Hematopoietic multipotent progenitor cell treated with erythropoietin and hydrocortisone succinate and interleukin-3 and kit ligand, for 6 days (in vitro differentiated cells): ENCODE data around the gene SLC30A1.
A peak's percentile ranks its signal among the peaks of the same experiment; 100 is the strongest.
"Not testable (repeated sequence)": the region's sequence is repeated elsewhere in the genome, so short reads cannot be mapped to it uniquely, and the experiment has no call there.

Source experiments
- DNase-seq: peaks from one replicate; pipeline ENCODE4 v3.0.0-alpha.2; 2015

SLC30A1 gene

GRCh38 chr1:211583011-211583992 lies 4.3 kb upstream of the SLC30A1 start:
- DNase-seq: no peak

DNA sequence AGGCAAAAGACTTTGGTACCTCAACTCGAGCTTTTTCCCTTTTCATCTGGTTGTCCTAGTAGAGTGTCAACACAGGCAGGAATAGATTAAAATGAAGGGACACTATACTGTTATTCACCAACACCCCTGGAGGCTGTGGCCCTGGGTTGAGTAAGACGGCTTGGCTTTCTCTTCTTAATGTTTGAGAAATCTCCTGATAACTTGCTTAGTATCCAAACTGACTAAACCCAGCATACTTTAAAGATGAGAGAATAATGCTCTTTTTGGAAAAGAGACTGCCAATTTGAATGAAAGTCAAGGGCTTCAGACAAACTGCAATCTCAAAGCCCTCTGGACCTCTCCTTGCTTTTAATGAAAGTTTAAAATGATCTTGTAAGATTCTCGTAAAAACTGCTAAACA lies 2.6 kb upstream of the SLC30A1 start:
- no peak for DNase-seq

GRCh38 chr1:211580303-211580687 lies 1.3 kb upstream of the SLC30A1 start:
- DNase-seq: no peak

- DNase-seq: peak; percentile 75
Measured at GRCh38 chr1:211579440-211580302, 710 bp upstream of the SLC30A1 start.

GRCh38 chr1:211577819-211578639 lies 932 bp downstream of the SLC30A1 start:
- DNase-seq: peak; percentile 72

DNA sequence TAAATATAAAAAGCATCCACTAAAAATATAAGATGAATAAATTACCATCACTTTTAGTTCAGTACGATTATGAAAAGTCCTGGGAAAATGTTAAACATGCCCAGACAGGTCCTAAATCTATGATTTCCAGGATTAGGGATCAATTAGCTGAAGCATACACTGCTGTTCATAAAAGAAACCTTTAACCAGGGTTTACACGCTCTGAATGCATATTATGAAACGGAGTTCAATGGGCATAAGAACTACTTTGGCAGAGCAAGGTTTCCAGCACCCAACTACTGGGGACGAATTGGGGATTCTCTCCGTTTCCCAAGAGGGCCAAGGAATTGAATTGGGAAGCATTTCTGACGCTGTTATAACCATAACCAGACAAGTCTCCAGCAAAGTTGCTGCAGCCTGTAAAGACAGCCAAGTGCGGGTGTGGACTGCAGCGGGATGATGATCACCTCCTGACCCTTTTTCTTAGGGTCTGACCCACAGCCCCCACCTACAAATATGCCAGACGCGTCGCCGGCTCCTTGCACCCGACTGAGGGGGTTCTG lies 1.6 kb downstream of the SLC30A1 start:
- no peak for DNase-seq

GRCh38 chr1:211576717-211577116 lies 2.2 kb downstream of the SLC30A1 start:
- DNase-seq: no peak

DNA sequence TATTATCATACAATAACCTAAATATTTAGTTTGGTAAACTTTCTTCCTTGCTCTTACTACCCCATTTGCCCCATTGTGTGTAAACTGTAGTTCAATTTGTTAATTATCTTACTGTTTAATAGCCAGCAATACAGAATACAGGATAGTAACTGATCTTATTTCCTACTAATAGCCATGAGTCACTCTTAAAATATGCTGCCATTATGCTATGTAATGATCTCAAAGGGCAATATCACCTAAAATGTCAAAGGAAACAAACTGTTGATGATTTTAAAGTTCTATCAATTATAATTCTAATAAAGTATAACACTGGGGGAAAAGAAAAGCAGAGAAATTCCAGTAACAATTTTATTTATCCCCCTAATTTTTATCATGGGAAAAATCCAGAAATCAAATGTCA lies 4.3 kb downstream of the SLC30A1 start:
- DNase-seq: no peak

DNA sequence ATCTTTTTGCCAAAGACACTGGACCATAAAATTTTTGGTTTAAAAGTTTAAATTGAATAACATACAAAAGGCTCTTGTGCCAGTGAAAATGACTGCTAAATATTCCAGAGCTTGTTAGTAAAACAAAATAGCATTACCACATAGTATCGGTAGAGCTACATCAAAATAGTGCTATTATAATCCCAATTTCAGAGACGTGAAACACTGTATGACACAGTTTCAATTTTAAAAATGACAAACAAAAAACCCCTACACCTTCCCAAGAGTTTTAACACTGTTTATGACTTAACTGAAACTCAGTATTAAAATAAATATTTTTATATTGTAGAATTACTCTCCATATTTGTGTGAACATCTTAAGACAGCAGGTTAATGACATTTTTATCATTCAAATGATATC lies 7.0 kb downstream of the SLC30A1 start:
- no peak for DNase-seq

GRCh38 chr1:211570378-211570777 lies 8.6 kb downstream of the SLC30A1 start:
- not testable (repeated sequence) for DNase-seq

- DNase-seq: no peak
Measured at GRCh38 chr1:211566431-211567025, 12.4 kb downstream of the SLC30A1 start.

DNA sequence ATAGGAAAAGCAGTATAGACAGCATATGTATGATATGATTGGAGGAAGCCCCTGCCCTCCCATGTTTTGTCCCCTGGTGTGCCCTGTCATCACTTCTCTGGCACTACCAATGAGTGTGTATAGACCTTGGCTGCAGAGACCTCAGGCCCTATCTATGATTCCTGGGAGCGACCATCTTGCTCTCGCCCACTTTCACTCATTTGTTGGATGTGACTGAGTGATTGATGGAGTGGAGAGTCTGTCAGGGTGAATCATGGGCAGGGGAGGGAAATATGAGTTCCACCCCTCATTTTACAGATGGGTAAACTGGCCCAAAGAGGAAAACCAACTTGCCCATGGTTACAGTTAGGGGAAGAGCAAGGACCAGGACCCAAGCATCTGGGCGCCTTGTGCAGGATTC lies 14.9 kb downstream of the SLC30A1 start:
- no peak for DNase-seq

GRCh38 chr1:211559222-211560010 lies 19.5 kb downstream of the SLC30A1 start:
- no peak for DNase-seq

- no peak for DNase-seq
Measured at GRCh38 chr1:211557894-211558625, 20.9 kb downstream of the SLC30A1 start.

DNA sequence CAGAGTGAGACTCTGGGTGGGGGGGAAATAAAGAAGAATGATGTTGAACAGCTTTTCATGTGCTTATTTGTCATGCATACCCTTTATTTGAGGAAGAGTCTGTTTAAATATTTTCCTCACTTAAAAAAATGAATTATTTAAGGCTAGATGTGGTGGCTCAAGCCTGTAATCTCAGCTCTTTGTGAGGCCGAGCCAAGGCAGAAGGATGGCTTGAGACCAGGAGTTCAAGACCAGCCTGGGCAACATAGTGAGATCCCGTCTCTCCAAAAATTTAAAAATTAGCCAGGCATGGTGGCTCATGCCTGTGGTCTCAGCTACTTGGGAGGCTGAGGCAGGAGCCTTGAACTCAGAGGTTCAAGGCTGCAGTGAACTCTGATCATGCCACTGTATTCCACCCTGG lies 25.4 kb downstream of the SLC30A1 start:
- DNase-seq: no peak

GRCh38 chr1:211551638-211552460 lies 27.1 kb downstream of the SLC30A1 start:
- peak; percentile 28 for DNase-seq

DNA sequence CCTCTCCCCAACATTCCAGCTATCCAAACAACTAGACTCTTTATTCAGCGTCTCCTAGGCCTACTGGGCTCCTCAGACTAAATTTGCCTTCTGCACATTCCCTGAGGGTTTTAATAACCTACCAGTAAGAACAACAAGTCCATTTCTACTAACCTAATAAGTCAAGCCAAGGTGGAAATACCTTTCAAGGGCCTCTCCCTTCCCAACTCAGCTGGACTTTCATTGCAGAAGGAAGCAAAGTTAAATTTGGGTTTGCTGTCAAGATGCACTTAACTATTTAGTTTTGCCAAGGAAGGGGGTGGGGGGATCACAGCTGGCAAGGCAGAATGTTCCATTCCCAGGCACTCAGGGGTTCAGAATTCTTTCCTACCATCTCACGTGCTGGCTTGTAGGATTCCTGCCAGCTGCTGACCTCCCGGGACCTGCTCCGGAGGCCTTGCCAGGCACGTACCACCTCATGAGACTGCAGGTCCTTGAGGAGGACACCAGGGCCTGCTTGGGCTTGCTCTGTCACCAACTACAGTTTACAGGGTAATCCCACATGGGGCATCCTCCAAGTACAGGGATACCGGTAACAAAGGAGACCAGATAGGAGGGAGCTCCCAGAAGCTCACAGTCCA lies 29.8 kb downstream of the SLC30A1 start:
- no peak for DNase-seq

GRCh38 chr1:211548321-211549091 lies 30.5 kb downstream of the SLC30A1 start:
- peak; percentile 67 for DNase-seq
